Activated CD8-positive, alpha-beta memory T cell treated with anti-CD3 and anti-CD28 coated beads for 36 hours (primary cell): Measurements from ENCODE around the gene PCNP. TPM values are rescaled to one million over a fixed set of nuclear protein-coding genes. Genes with fewer than 3 reads are reported as not detected.
"Not testable (repeated sequence)": the region's sequence is repeated elsewhere in the genome, so short reads cannot be mapped to it uniquely, and the experiment has no call there.

Source experiments
- CTCF ChIA-PET: fragments of 350-600 bp; sonication (Branson Sonifier 250); formaldehyde crosslinking; loops from one replicate; lab custom pipeline; 2021; ENCODE audit warnings: antibody characterized with exemption; lab: Charles Lee
- POLR2A ChIA-PET: fragments of 350-600 bp; sonication (Branson Sonifier 250); formaldehyde crosslinking; loops from one replicate; lab custom pipeline; 2021; ENCODE audit warnings: antibody characterized with exemption; lab: Charles Lee
- total RNA-seq, 2 experiments: library from RNA; stranded (reverse); gene quantifications; one replicate each; pipeline ENCODE4 v1.2.3, GENCODE V29; 2021

PCNP gene, protein sequence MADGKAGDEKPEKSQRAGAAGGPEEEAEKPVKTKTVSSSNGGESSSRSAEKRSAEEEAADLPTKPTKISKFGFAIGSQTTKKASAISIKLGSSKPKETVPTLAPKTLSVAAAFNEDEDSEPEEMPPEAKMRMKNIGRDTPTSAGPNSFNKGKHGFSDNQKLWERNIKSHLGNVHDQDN
- 100 to 1,000 TPM; 182 to 192 TPM for total RNA-seq

- CTCF ChIA-PET: interaction anchor here (0.6 to 2.7 kb wide), 10 partner anchors 10 to 364 kb away, joined by 3 to 10 read pairs (median 4); partner anchors contain the start of genes SENP7 and TRMT10C
- POLR2A ChIA-PET: interaction anchor here (0.6 to 3.4 kb wide), 11 partner anchors 12 to 863 kb away, joined by 3 to 35 read pairs (median 4); partner anchors contain the start of genes NFKBIZ, RPL24, TRMT10C and ZBTB11
These were observed at the start of gene PCNP for GRCh38 chr3:101573449-101574387. TSS of gene PCNP (plus strand) at chr3:101574180. CDS start at chr3:101574216, 36 bp downstream.

DNA sequence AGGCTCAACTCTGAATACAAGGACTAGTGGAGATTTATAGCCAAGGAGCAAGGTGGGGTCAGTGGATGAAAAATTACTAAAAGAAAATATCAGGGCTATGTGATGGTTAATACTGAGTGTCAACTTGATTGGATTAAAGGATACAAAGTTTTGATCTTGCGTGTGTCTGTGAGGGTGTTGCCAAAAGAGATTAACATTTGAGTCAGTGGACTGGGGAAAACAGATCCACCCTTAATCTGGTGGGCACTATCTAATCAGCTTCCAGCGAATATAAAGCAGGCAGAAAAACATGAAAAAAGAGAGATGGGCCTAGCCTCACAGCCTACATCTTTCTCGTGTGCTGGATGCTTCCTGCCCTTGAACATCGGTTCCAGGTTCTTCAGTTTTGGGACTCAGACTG lies 46.5 kb upstream of the PCNP start:
- POLR2A ChIA-PET: no interaction called here
- CTCF ChIA-PET: no interaction called here

- CTCF ChIA-PET: no interaction called here
- POLR2A ChIA-PET: no interaction called here
These were observed 46.1 kb upstream of the PCNP start for GRCh38 chr3:101527906-101528305.

GRCh38 chr3:101529816-101530685 lies 43.9 kb upstream of the PCNP start:
- POLR2A ChIA-PET: interaction anchor here (0.5 to 0.8 kb wide), 2 partner anchors 17 to 34 kb away, joined by 3 to 4 read pairs; partner anchors contain the start of gene SENP7
- CTCF ChIA-PET: interaction anchor here (0.5 to 1.4 kb wide), 3 partner anchors 9 to 187 kb away, joined by 3 read pairs; no protein-coding TSS in a partner anchor

- CTCF ChIA-PET: interaction anchor here (0.5 to 1.4 kb wide), 3 partner anchors 9 to 186 kb away, joined by 3 read pairs; no protein-coding TSS in a partner anchor
- POLR2A ChIA-PET: interaction anchor here (0.5 to 0.8 kb wide), 2 partner anchors 18 to 33 kb away, joined by 3 to 4 read pairs; partner anchors contain the start of gene SENP7
These were observed 43.3 kb upstream of the PCNP start for GRCh38 chr3:101530686-101531047.

DNA sequence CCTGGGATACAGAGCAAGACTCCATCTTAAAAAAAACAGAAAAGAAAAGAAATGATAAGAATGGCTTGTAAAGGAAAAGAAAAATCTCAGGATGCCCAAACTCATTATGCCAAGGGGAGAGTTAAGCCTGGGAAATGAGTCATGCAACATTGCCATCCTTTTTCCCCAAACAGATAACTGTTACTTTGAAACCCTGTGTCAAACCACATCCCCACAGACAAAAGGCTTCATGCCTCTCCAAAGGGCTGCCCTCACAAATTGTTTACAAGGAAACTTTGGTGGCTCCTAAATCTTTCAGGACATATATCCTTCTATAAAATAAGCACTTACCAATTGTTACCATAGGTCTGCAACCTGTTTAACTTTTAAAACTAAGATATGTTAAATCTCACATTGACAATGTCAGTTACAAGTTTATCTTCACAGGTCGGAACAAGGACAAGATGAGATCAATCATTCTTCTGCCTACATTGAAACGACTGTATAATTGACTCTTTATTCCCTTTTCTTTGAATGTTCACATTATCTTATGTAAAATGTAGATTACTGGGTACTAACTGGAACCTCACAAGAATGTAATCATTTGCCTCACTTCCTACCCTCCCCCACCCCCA lies 42.4 kb upstream of the PCNP start:
- CTCF ChIA-PET: no interaction called here

DNA sequence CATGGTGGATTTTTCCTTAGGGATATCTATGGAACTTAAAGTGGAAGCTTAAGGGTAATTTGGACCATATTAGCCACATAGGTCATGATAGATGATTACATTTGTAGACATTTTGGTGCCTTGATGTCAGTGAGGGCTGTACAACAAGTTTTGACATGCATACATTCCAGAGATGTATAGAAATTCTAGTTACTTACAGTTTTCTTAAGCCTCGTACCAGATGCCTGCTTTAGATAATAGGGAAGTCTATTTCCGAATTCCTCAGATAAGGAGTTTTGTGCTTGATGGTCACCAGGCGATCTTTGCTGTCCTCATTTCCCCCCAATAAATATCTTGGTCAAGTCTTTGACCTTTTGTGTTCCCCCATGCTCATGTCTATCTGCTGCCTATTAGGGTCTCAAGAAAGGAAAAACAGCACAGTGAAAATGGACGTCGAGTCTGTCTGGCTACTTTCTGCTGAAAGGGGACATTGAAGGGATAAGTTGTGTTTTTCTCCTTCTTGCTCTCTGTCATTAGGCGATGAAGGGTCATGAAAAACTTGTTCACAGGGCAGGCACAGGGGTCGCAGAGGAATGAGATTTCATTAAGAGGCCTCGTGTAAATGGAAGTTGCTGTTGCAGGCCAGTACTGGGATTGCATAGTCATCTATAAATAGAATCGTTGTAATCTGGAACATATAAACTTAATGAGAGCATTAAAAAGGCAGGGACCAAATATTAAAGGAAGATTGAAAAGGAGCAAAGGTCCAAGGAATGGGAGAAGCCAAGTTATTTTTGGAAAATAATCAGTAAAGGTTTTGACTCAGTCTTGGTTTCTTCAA lies 41.0 kb upstream of the PCNP start:
- ChIA-PET CTCF (no interaction called here), POLR2A (no interaction called here)

More for the DNA sequence above, 42.4 kb upstream of the PCNP start:
- POLR2A ChIA-PET: no interaction called here

DNA sequence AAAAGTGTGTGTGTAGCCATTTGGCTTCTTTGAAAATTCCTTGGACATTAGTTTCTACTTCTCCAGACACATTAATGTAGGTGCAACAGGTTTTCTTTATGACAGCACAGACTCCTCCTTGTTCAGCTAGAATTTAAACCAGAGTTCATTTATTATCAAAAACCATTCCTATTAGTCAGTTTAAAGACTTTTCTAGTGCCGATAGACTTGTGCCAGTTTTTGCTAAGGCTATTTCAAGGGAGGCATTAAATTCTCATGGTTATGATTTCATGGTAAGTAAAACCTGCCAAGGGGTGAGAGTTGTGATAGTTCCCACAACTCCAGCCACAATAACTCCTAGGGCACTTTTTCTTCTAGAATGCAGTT lies 40.4 kb upstream of the PCNP start:
- CTCF ChIA-PET: no interaction called here
- POLR2A ChIA-PET: no interaction called here

DNA sequence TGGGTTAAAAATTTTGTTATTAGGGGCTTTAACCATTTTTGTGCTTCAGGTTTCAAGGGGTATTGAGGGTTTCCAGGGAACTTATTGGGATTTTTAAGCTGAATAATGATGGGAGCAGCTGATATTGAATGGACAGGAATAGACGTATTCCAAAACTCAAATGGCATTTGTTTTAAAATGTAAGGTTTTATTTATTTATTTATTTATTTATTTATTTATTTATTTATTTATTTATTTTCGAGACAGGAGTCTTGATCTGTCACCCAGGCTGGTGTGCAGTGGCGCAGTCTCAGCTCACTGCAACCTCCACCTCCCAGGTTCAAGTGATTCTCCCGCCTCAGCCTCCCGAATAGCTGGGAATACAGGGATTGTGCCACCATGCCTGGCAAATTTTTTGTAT lies 38.8 kb upstream of the PCNP start:
- ChIA-PET CTCF (no interaction called here), POLR2A (no interaction called here)

DNA sequence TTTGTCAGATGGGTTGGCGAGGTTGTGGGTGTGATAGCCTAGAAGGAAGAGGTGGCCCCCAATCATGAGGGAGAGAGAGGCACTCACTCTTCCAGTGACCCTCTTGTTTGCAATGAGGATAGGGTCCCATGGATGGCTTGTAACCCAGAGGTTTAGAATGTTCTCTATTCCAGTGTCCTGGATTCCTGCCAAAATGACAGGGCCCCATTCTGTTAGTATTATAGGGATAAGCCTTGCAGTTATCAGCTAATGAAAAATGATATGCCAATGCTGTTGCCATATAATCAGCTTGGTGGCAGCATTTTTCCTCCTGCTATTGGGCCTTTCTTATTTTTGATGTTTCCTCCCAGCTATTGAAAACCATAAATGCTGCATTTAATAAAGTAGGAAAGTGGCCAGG lies 37.7 kb upstream of the PCNP start:
- CTCF ChIA-PET: no interaction called here
- POLR2A ChIA-PET: no interaction called here

DNA sequence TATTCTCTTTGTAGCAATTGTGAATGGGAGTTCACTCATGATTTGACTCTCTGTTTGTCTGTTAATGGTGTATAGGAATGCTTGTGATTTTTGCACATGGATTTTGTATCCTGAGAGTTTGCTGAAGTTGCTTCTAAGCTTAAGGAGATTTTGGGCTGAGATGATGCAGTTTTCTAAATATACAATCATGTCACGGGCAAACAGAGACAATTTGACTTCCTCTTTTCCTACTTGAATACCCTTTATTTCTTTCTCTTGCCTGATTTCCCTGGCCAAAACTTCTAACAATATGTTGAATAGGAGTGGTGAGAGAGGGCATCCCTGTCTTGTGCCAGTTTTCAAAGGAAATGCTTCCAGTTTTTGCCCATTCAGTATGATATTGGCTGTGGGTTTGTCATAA lies 37.0 kb upstream of the PCNP start:
- POLR2A ChIA-PET, CTCF ChIA-PET: not testable (repeated sequence)

- CTCF ChIA-PET: interaction anchor here (0.6 to 1.4 kb wide), 3 partner anchors 17 to 117 kb away, joined by 3 to 5 read pairs (median 3); no protein-coding TSS in a partner anchor
- POLR2A ChIA-PET: no interaction called here
These were observed 31.0 kb upstream of the PCNP start for GRCh38 chr3:101542957-101543356.

- POLR2A ChIA-PET: no interaction called here
- CTCF ChIA-PET: interaction anchor here (0.7 to 1.6 kb wide), 3 partner anchors 14 to 152 kb away, joined by 3 to 4 read pairs (median 3); no protein-coding TSS in a partner anchor
These were observed 29.7 kb upstream of the PCNP start for GRCh38 chr3:101544161-101544850.

GRCh38 chr3:101548527-101549105 lies 25.4 kb upstream of the PCNP start:
- CTCF ChIA-PET: no interaction called here
- POLR2A ChIA-PET: no interaction called here

DNA sequence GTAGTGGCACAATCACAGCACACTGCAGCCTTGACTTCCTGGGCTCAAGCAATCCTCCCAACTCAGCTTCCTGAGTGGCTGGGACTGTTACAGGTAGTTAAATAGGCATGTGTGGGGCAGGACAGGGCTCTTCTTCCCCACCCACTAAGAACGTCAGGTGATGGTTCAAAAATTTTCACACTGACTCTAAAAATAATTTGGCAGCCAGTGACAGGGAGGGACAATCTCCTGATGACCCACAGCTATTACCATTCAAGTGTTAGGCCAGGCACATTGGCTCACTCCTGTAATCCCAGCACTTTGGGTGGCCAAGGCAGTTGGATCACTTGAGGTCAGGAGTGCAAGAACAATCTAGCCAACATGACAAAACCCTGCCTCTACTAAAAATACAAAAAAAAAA lies 24.5 kb upstream of the PCNP start:
- POLR2A ChIA-PET: interaction anchor here (0.7 kb wide), 1 partner anchor 92 kb away, joined by 11 read pairs; no protein-coding TSS in a partner anchor
- CTCF ChIA-PET: no interaction called here

DNA sequence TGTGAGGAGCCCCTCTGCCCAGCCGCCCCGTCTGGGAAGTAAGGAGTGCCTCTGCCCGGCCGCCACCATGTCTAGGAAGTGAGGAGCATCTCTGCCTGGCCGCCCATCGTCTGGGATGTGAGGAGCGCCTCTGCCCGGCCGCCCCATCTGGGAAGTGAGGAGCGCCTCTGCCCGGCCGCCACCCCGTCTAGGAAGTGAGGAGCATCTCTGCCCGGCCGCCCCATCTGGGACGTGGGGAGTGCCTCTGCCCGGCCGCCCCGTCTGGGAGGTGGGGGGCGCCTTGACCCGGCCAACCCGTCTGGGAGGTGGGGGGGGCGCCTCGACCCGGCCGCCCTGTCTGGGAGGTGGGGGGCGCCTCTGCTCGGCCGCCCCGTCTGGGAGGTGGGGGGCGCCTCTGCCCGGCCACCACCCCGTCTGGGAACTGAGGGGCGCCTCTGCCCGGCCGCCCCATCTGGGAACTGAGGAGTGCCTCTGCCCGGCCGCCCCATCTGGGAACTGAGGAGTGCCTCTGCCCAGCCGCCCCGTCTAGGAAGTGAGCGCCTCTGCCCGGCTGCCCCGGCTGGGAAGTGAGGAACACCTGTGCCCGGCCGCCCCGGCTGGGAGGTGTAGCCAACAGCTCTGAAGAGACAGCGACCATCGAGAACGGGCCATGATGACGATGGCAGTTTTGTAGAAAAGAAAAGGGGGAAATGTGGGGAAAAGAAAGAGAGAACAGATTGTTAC lies 22.5 kb upstream of the PCNP start:
- CTCF ChIA-PET: not testable (repeated sequence)

More for the DNA sequence above, 22.5 kb upstream of the PCNP start:
- POLR2A ChIA-PET: not testable (repeated sequence)
